BJ (cell line): ENCODE measurements around the gene P3R3URF. TPM values are rescaled to one million over a fixed set of nuclear protein-coding genes. Genes with fewer than 3 reads are reported as not detected.
A peak's percentile ranks its signal among the peaks of the same experiment; 100 is the strongest.

ENCODE experiments used
- CTCF ChIA-PET: fragments of 350-600 bp; formaldehyde crosslinking; extraction: SDS; loops from one replicate; lab custom pipeline; 2021; ENCODE audit warnings: antibody characterized with exemption, inconsistent platforms; lab: Yijun Ruan, JAX
- POLR2A ChIA-PET: fragments of 300-600 bp; sonication (Branson Sonifier 250); formaldehyde crosslinking; extraction: SDS; loops from one replicate; lab custom pipeline; 2021; ENCODE audit warnings: antibody characterized with exemption; lab: Charles Lee
- DNase-seq: peaks from one replicate; pipeline ENCODE4 v3.0.0-alpha.2; 2011; ENCODE audit warnings: low read depth
- H3K27me3 ChIP-seq: 2 replicates; pipeline ENCODE4 v1.6.0; 2011; ENCODE audit warnings: low read length; ENCODE audit not compliant: control insufficient read depth, insufficient read depth
- H3K36me3 ChIP-seq: 2 replicates; pipeline ENCODE4 v1.5.1; 2011; ENCODE audit warnings: low read length; ENCODE audit not compliant: control insufficient read depth, insufficient read depth
- H3K4me3 ChIP-seq: 2 replicates; pipeline ENCODE4 v1.5.1; 2011; ENCODE audit warnings: low read depth, mild to moderate bottlenecking, control low read depth, low read length
- polyA plus RNA-seq: library from polyadenylated mRNA; depleted of rRNA; stranded (reverse); fragments of >200 nt; gene quantifications from 2 replicates; pipeline ENCODE4 v1.2.3, GENCODE V29; 2011
- TF ChIP-seq, protein P1 (sequence below): IDR thresholded peaks from 2 replicates; pipeline ENCODE4 v1.5.1; 2011; ENCODE audit warnings: low read depth, mild to moderate bottlenecking, control low read depth, inconsistent platforms, low read length, moderate library complexity; ENCODE audit not compliant: insufficient read depth

P3R3URF gene
- polyA plus RNA-seq, 1 experiment = not detected

DNA sequence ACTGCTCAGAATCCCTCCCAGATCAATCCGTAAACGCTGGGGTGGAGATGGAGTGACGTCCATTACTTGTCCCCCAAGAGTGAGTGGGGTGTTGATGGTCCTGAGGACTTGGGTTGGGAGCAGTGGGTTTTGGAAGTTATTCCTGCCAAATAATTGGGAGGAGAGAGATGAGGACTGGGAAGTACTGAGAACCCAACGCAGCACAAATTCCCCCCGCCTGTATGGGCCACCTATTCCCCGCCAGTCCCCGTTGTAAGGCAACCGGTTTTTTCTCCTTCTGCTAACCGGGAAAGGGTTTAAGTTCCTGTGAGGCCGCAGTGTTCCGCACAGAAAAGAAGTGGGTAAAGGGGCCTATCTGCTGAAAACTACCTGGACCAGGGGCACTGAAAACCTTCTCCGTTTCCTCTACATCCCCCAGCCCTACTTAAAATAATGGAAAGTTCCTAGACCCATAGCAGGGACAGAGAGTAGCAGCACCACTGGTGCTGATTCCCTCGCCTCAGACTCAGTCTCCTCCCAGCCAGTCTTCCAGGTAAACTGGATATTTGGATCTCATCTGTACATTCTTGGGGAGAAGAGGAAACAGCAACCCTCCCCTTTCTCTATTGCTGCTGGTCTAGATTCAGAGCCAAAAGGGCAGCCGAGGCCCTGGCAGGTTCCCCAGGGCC lies 27.6 kb upstream of the P3R3URF start:
- Histone ChIP-seq H3K4me3 (peak overlapping the region; percentile 68), H3K27me3 (no peaks in the 10 kb centered on the region), H3K36me3 (no peaks in the 10 kb centered on the region)
- CTCF ChIA-PET = interaction anchor here (0.7 to 8.4 kb wide), 2 partner anchors 17 to 20 kb away, joined by 3 to 55 read pairs; no protein-coding TSS in a partner anchor
- DNase-seq = no peak
- POLR2A ChIA-PET = no interaction called here
- TF ChIP-seq, protein P1, sequence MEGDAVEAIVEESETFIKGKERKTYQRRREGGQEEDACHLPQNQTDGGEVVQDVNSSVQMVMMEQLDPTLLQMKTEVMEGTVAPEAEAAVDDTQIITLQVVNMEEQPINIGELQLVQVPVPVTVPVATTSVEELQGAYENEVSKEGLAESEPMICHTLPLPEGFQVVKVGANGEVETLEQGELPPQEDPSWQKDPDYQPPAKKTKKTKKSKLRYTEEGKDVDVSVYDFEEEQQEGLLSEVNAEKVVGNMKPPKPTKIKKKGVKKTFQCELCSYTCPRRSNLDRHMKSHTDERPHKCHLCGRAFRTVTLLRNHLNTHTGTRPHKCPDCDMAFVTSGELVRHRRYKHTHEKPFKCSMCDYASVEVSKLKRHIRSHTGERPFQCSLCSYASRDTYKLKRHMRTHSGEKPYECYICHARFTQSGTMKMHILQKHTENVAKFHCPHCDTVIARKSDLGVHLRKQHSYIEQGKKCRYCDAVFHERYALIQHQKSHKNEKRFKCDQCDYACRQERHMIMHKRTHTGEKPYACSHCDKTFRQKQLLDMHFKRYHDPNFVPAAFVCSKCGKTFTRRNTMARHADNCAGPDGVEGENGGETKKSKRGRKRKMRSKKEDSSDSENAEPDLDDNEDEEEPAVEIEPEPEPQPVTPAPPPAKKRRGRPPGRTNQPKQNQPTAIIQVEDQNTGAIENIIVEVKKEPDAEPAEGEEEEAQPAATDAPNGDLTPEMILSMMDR = no peak

- no peak for DNase-seq
- Histone ChIP-seq H3K27me3 (no peaks in the 10 kb centered on the region), H3K36me3 (peaks cover 5% of the 10 kb centered on the region; the same call in 1 of the 2 replicates), H3K4me3 (no peak overlapping the region)
- ChIA-PET POLR2A (no interaction called here), CTCF (interaction anchor here (0.6 to 1.0 kb wide), 3 partner anchors 11 to 449 kb away, joined by 3 to 6 read pairs (median 3); no protein-coding TSS in a partner anchor)
- TF ChIP-seq, protein P1 = no peak
These were observed 23.0 kb upstream of the P3R3URF start for GRCh38 chr1:46199233-46199749.

DNA sequence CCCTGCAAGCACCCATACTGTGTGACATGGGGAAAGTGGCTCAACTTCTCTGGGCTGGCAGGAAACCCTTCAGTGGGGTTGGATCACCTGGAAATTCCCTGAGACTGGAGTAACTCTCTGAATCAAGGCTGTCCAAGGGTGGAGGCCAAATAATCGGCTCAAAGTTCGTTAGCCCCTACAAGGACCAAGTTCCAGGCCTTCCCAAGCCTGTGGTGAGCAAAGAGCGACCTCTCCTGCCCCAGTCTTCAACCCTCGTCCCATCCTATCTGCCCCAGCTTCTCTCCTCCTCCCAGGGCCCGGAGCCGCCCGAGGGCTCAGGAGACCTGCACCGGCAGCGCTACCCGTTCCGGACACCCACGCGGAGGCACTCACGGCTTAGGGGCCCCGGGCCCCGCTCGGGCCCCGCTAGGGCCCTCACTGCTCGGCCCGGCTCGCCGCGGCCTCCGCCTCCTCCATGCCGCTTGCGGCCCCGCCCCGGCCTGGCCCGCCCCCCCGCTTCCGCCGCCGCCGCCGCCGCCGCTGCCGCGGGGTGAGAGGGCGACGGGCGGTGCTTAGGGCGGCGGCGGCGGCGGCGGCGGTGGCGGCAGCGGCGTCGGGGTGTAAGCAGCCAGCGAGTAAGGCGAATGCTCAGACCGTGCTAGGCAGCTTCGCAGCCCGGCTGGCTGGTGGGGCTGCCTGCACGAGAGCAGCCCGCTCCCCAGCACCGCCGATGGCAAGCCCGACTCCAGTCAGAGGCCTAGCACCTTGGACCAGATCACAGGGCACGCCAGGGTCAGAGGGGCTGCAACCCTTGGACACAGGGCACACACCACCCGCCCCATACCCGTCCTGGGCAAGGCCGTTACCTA lies 21.9 kb upstream of the P3R3URF start, which contains the start of gene POMGNT1:
Gene POMGNT1, minus strand, starts transcription at position 471 of the 848 bp plus-strand sequence. CDS start 613 bp downstream, outside the sequence.
- DNase-seq = no peak
- Histone ChIP-seq H3K4me3 (peak within 1 kb of the TSS; percentile 61), H3K27me3 (no peaks in the 10 kb centered on the region), H3K36me3 (peaks cover 9% of the 10 kb centered on the region)
- TF ChIP-seq, protein P1 = 0 out of 2 replicates have a peak, but pooled peaks have one; percentile 19
- ChIA-PET POLR2A (no interaction called here), CTCF (interaction anchor here (0.6 to 1.0 kb wide), 3 partner anchors 19 to 448 kb away, joined by 3 to 4 read pairs (median 3); no protein-coding TSS in a partner anchor)

DNA sequence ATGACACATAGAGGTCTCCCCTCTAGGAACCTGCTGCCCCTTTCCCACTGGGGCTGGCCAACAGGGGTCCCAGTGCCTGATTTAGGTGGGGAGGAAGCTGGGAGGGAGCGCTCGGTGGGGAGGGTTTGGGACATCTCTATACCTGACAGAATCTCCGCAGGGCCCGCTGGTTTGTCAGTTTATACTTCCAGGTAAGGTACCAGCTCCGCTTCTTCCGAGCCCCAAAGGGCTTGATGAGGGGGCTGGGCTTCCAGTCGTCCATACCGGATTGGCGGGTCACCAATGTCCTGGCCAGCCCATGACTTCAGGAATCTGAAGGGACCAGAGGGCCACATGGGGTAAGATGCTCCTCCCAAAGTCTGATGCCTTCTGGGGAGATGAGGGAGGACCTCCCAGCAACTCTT lies 21.3 kb upstream of the P3R3URF start:
- TF ChIP-seq, protein P1 = no peak
- peaks cover 12% of the 10 kb centered on the region for H3K36me3 ChIP-seq
- H3K4me3 ChIP-seq = peak overlapping the region; percentile 61
- ChIA-PET CTCF (no interaction called here), POLR2A (no interaction called here)
- no peak for DNase-seq
- no peaks in the 10 kb centered on the region for H3K27me3 ChIP-seq

- TF ChIP-seq, protein P1 = no peak
- CTCF ChIA-PET = interaction anchor here (0.8 kb wide), 1 partner anchor 15 kb away, joined by 3 read pairs; no protein-coding TSS in a partner anchor
- Histone ChIP-seq H3K36me3 (peaks cover 18% of the 10 kb centered on the region), H3K27me3 (no peaks in the 10 kb centered on the region), H3K4me3 (no peak overlapping the region)
- no peak for DNase-seq
- POLR2A ChIA-PET = no interaction called here
These were observed 20.3 kb upstream of the P3R3URF start for GRCh38 chr1:46196609-46197008.
